ENCODE measurements around the gene TNP1. TPM values are rescaled to one million over a fixed set of nuclear protein-coding genes. Genes with fewer than 3 reads are reported as not detected.

Gene TNP1
- total and polyA plus RNA-seq, 2 donors (not counting 1 experiment from before 2014, with no cell fraction given) = not detected

DNA sequence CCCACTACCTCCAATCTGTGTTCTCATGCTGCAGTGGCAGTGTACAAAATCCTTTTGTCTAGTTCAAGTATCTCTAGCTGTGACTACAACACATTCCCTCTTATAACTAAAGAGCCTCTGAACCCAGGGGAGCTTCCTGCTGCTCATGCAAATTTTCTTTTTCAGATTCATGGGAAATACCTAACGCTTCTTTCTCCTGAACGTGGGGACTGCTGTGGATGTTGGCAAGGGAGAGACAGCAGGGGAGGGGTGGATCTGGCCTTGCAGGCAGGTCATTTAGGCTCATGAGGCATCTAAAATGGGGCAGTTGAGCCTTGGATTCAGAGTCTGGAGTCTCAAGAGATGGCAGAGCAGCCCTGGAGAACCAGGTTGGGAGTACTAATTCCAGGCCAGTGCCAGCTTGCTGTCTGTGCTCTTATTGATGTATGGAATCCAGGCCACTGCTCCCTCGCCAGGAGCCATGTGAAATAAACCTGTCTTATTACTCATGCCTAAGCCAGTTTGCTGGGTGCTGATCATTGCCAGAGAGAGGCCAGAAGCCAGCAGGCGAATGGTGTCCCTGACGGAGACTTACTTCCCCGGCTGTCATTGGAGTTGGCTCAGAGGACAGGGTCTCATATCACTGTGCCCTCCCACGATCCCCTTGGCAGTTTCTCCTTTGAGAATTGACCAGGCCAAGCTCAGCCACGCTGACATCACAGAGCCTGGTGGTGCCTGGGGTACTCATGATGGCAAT lies 29.2 kb upstream of the TNP1 start:
- Histone ChIP-seq H4K20me1 (ENCODE audit: control insufficient read depth, insufficient read depth, low read length, poor library complexity, severe bottlenecking) (no peaks in the 10 kb centered on the region), H3K4me3 (ENCODE audit: control extremely low read depth in 1 of 5, extremely low read depth in 1 of 5, insufficient read depth in 1 of 5, low read depth in 2 of 5, low read length in 4 of 5) (no peak overlapping the region), H2AFZ (ENCODE audit: insufficient read depth, low read depth, low read length, poor library complexity, severe bottlenecking) (no peak overlapping the region), H3K9me3 (ENCODE audit: control extremely low read depth in 1 of 3, control insufficient read depth in 2 of 3, insufficient read depth in 1 of 3, low read length in 2 of 3) (peaks cover 0 to 7% (median 0%) of the 10 kb centered on the region in 3 donors), H3K27me3 (replicated peaks in 1 of 4; ENCODE audit: control extremely low read depth in 1 of 4, control insufficient read depth in 3 of 4, insufficient read depth in 4 of 4, low read length in 3 of 4) (peaks cover 0 to 3% (median 0%) of the 10 kb centered on the region in 4 experiments), H3K9ac (ENCODE audit: low read length) (no peak overlapping the region), H3K27ac (ENCODE audit: low read length in 2 of 2) (no peak overlapping the region), H3K79me2 (ENCODE audit: control insufficient read depth, insufficient read depth, low read length) (no peaks in the 10 kb centered on the region), H3K36me3 (replicated peaks in 1 of 2; ENCODE audit: control extremely low read depth in 1 of 2, control insufficient read depth in 1 of 2, extremely low read depth in 1 of 2, insufficient read depth in 2 of 2, low read length in 1 of 2) (no peaks in the 10 kb centered on the region), H3K4me2 (replicated peaks; ENCODE audit: low read depth, low read length, poor library complexity, severe bottlenecking) (no peak overlapping the region), H3K4me1 (ENCODE audit: control insufficient read depth in 2 of 2, insufficient read depth in 2 of 2, low read length in 2 of 2) (no peaks in the 10 kb centered on the region)
- H3K27ac Mint-ChIP-seq = no peak overlapping the region
- no peaks in the 10 kb centered on the region for H3K4me1 Mint-ChIP-seq
- ATAC-seq (ENCODE audit: low read depth) = no peak
- H3K9me3 Mint-ChIP-seq (ENCODE audit: insufficient read depth) = peaks cover 2% of the 10 kb centered on the region
- DNase-seq = no peak
- no peak overlapping the region for H3K4me3 Mint-ChIP-seq
- ChIA-PET CTCF (no interaction called here), POLR2A (no interaction called here)
- WGBS (ENCODE audit: insufficient coverage) = 83% methylated on average over 7 of the region's 8 CpGs
- TF ChIP-seq, protein P1, sequence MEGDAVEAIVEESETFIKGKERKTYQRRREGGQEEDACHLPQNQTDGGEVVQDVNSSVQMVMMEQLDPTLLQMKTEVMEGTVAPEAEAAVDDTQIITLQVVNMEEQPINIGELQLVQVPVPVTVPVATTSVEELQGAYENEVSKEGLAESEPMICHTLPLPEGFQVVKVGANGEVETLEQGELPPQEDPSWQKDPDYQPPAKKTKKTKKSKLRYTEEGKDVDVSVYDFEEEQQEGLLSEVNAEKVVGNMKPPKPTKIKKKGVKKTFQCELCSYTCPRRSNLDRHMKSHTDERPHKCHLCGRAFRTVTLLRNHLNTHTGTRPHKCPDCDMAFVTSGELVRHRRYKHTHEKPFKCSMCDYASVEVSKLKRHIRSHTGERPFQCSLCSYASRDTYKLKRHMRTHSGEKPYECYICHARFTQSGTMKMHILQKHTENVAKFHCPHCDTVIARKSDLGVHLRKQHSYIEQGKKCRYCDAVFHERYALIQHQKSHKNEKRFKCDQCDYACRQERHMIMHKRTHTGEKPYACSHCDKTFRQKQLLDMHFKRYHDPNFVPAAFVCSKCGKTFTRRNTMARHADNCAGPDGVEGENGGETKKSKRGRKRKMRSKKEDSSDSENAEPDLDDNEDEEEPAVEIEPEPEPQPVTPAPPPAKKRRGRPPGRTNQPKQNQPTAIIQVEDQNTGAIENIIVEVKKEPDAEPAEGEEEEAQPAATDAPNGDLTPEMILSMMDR (IDR thresholded peaks at IDR 0.05) = no peak
- no peak for TF ChIP-seq EZH2 (IDR thresholded peaks at IDR 0.05; ENCODE audit: borderline replicate concordance, insufficient read depth, low read depth, low read length, poor library complexity, severe bottlenecking)
- peaks cover 3% of the 10 kb centered on the region for H3K27me3 Mint-ChIP-seq
- intact Hi-C loops (cut with micrococcal nuclease) = no loop called here

DNA sequence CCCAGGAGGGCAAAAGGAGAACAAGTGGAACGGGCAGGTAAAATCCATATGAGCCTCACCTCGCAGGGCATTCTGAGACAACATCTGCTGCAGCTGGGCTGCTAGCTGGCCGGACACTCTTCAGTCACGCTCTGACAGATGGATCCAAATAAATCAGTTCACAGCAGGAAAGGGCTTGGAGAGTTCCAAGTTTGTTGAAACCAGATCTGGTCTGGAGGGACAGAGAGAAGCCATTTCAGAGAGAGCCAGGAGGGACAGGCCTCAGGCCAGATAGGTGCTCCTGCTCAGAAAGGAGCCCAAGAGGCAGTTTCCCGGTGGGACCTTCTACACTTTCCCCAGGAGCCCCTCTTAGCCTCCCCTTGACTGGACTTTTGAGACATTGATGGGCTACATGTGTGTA lies 28.2 kb upstream of the TNP1 start:
- intact Hi-C loops (cut with micrococcal nuclease) = no loop called here
- POLR2A ChIA-PET = no interaction called here

More for the DNA sequence above, 28.2 kb upstream of the TNP1 start:
- Histone ChIP-seq H3K27me3 (replicated peaks in 1 of 4; ENCODE audit: control extremely low read depth in 1 of 4, control insufficient read depth in 3 of 4, insufficient read depth in 4 of 4, low read length in 3 of 4) (peaks cover 0 to 3% (median 0%) of the 10 kb centered on the region in 4 experiments), H4K20me1 (ENCODE audit: control insufficient read depth, insufficient read depth, low read length, poor library complexity, severe bottlenecking) (no peaks in the 10 kb centered on the region), H3K27ac (ENCODE audit: low read length in 2 of 2) (no peak overlapping the region), H3K4me3 (ENCODE audit: control extremely low read depth in 1 of 5, extremely low read depth in 1 of 5, insufficient read depth in 1 of 5, low read depth in 2 of 5, low read length in 4 of 5) (no peak overlapping the region), H3K79me2 (ENCODE audit: control insufficient read depth, insufficient read depth, low read length) (no peaks in the 10 kb centered on the region), H3K9ac (ENCODE audit: low read length) (no peak overlapping the region), H3K9me3 (ENCODE audit: control extremely low read depth in 1 of 3, control insufficient read depth in 2 of 3, insufficient read depth in 1 of 3, low read length in 2 of 3) (peaks cover 0 to 7% (median 0%) of the 10 kb centered on the region in 3 donors), H2AFZ (ENCODE audit: insufficient read depth, low read depth, low read length, poor library complexity, severe bottlenecking) (no peak overlapping the region), H3K36me3 (replicated peaks in 1 of 2; ENCODE audit: control extremely low read depth in 1 of 2, control insufficient read depth in 1 of 2, extremely low read depth in 1 of 2, insufficient read depth in 2 of 2, low read length in 1 of 2) (no peaks in the 10 kb centered on the region), H3K4me2 (replicated peaks; ENCODE audit: low read depth, low read length, poor library complexity, severe bottlenecking) (no peak overlapping the region), H3K4me1 (ENCODE audit: control insufficient read depth in 2 of 2, insufficient read depth in 2 of 2, low read length in 2 of 2) (no peaks in the 10 kb centered on the region)
- WGBS (ENCODE audit: insufficient coverage) = 92% methylated on average over 5 of the region's 5 CpGs
- H3K4me3 Mint-ChIP-seq = no peak overlapping the region
- H3K27ac Mint-ChIP-seq = no peak overlapping the region
- no peak for TF ChIP-seq EZH2 (IDR thresholded peaks at IDR 0.05; ENCODE audit: borderline replicate concordance, insufficient read depth, low read depth, low read length, poor library complexity, severe bottlenecking)
- TF ChIP-seq, protein P1 (IDR thresholded peaks at IDR 0.05) = no peak
- no peaks in the 10 kb centered on the region for H3K4me1 Mint-ChIP-seq
- peaks cover 2% of the 10 kb centered on the region for H3K9me3 Mint-ChIP-seq (ENCODE audit: insufficient read depth)
- ATAC-seq (ENCODE audit: low read depth) = no peak
- CTCF ChIA-PET = no interaction called here
- DNase-seq = no peak
- peaks cover 6% of the 10 kb centered on the region for H3K27me3 Mint-ChIP-seq

Data from B cell (primary cell).